IMR-90 (cell line): ENCODE measurements around the gene PEX14. TPM values are rescaled to one million over a fixed set of nuclear protein-coding genes. Genes with fewer than 3 reads are reported as not detected.

Experiments
- ATAC-seq: fragments of 200-7000 bp; cut with Tn5 transposase; 2 replicates; pipeline ENCODE4 v1.9.1; 2020; ENCODE audit warnings: low read depth, mild to moderate bottlenecking, moderate library complexity
- BruUV-seq: library from RNA; stranded (reverse); fragments of 400-500 nt; replicated peaks from 2 replicates; lab custom pipeline; 2021; lab: Mats Ljungman, UMichigan
- CTCF ChIA-PET: fragments of 300-600 bp; formaldehyde crosslinking; extraction: SDS; loops from one replicate; lab custom pipeline; 2021; ENCODE audit warnings: antibody characterized with exemption; lab: Yijun Ruan, JAX
- POLR2A ChIA-PET: fragments of 300-600 bp; sonication (Branson Sonifier 250); formaldehyde crosslinking; loops from one replicate; lab custom pipeline; 2022; ENCODE audit warnings: antibody characterized with exemption; ENCODE audit not compliant: unreplicated experiment; lab: Charles Lee
- DNase-seq: peaks from one replicate; pipeline ENCODE4 v3.0.0; 2013
- H2AFZ ChIP-seq: replicated peaks from 2 replicates; pipeline ENCODE3; 2013; ENCODE audit warnings: low read length, mild to moderate bottlenecking; ENCODE audit not compliant: poor library complexity
- H2AK5ac ChIP-seq: 2 replicates; pipeline ENCODE4 v1.6.1; 2013; ENCODE audit warnings: low read depth, low read length, inconsistent platforms
- H2AK9ac ChIP-seq: replicated peaks from 2 replicates; pipeline ENCODE3; 2013; ENCODE audit warnings: mild to moderate bottlenecking, low read depth, low read length, moderate library complexity; ENCODE audit not compliant: poor library complexity
- H2BK120ac ChIP-seq: 2 replicates; pipeline ENCODE4 v1.6.1; 2013; ENCODE audit warnings: low read depth, low read length, inconsistent platforms
- H2BK15ac ChIP-seq: 3 replicates; pipeline ENCODE4 v1.6.1; 2013; ENCODE audit warnings: low read depth, low read length, inconsistent platforms
- H2BK20ac ChIP-seq: 2 replicates; pipeline ENCODE4 v1.6.1; 2013; ENCODE audit warnings: low read depth, mild to moderate bottlenecking, inconsistent platforms, low read length, moderate library complexity
- H2BK5ac ChIP-seq: 2 replicates; pipeline ENCODE4 v1.6.1; 2013; ENCODE audit warnings: mild to moderate bottlenecking, low read depth, low read length, inconsistent platforms; ENCODE audit not compliant: poor library complexity, severe bottlenecking
- H3K14ac ChIP-seq: replicated peaks from 2 replicates; pipeline ENCODE4 v1.6.1; 2013; ENCODE audit warnings: low read depth, low read length, inconsistent platforms
- H3K18ac ChIP-seq: 2 replicates; pipeline ENCODE4 v1.6.1; 2013; ENCODE audit warnings: low read depth, low read length, control low read depth
- H3K23ac ChIP-seq: 2 replicates; pipeline ENCODE4 v1.6.1; 2013; ENCODE audit warnings: low read depth, low read length, inconsistent platforms
- H3K27ac ChIP-seq: 2 replicates; pipeline ENCODE4 v1.5.1; 2013; ENCODE audit warnings: mild to moderate bottlenecking, control low read depth, low read length; ENCODE audit not compliant: insufficient read depth
- H3K27me3 ChIP-seq: 2 replicates; pipeline ENCODE4 v1.6.1; 2013; ENCODE audit warnings: low read length; ENCODE audit not compliant: control insufficient read depth, insufficient read depth
- H3K36me3 ChIP-seq: 2 replicates; pipeline ENCODE4 v1.6.1; 2013; ENCODE audit warnings: low read length, mixed read lengths; ENCODE audit not compliant: control insufficient read depth, insufficient read depth
- H3K4ac ChIP-seq: 2 replicates; pipeline ENCODE4 v1.6.1; 2013; ENCODE audit warnings: low read depth, low read length, inconsistent platforms
- H3K4me1 ChIP-seq: 2 replicates; pipeline ENCODE4 v1.6.1; 2013; ENCODE audit warnings: low read length, mixed read lengths; ENCODE audit not compliant: control insufficient read depth, insufficient read depth
- H3K4me2 ChIP-seq: 2 replicates; pipeline ENCODE4 v1.6.1; 2013; ENCODE audit warnings: low read depth, mild to moderate bottlenecking, control low read depth, low read length, moderate library complexity
- H3K4me3 ChIP-seq: 2 replicates; pipeline ENCODE4 v1.5.1; 2013; ENCODE audit warnings: low read depth, mild to moderate bottlenecking, control low read depth, low read length, moderate library complexity; ENCODE audit not compliant: insufficient read depth
- H3K56ac ChIP-seq: 2 replicates; pipeline ENCODE4 v1.6.1; 2013; ENCODE audit warnings: low read length, inconsistent platforms; ENCODE audit not compliant: insufficient read depth; ENCODE audit errors: extremely low read depth
- H3K79me1 ChIP-seq, 2 experiments: 2 replicates each; pipeline ENCODE4 v1.6.1; 2013; ENCODE audit warnings: low read length in 2 of 2, inconsistent platforms in 1 of 2, low read depth in 1 of 2
- H3K9ac ChIP-seq: 2 replicates; pipeline ENCODE4 v1.6.1; 2013; ENCODE audit warnings: low read depth, low read length, control low read depth
- H3K9me1 ChIP-seq: 2 replicates; pipeline ENCODE4 v1.6.1; 2013; ENCODE audit warnings: low read length, inconsistent platforms; ENCODE audit not compliant: insufficient read depth
- H3K9me3 ChIP-seq: 2 replicates; pipeline ENCODE4 v1.6.1; 2013; ENCODE audit warnings: low read length; ENCODE audit not compliant: control insufficient read depth, insufficient read depth
- H4K20me1 ChIP-seq: 2 replicates; pipeline ENCODE4 v1.6.1; 2013; ENCODE audit warnings: low read length, inconsistent platforms; ENCODE audit not compliant: insufficient read depth
- H4K5ac ChIP-seq: 2 replicates; pipeline ENCODE4 v1.6.1; 2013; ENCODE audit warnings: mild to moderate bottlenecking, low read depth, low read length, control low read depth
- H4K8ac ChIP-seq, 2 experiments: 2 replicates each; pipeline ENCODE4 v1.6.1; 2013; ENCODE audit warnings: low read depth in 2 of 2, low read length in 2 of 2, control low read depth in 1 of 2, inconsistent platforms in 1 of 2
- H4K91ac ChIP-seq: 2 replicates; pipeline ENCODE4 v1.6.1; 2013; ENCODE audit warnings: low read depth, low read length, inconsistent platforms; ENCODE audit not compliant: insufficient read depth
- BHLHE40 ChIP-seq: fragments of 150-350 bp; IDR thresholded peaks from 2 replicates; pipeline ENCODE4 v1.6.1; 2016; ENCODE audit warnings: mild to moderate bottlenecking, low read depth, low read length
- CEBPB ChIP-seq: IDR thresholded peaks from 2 replicates; pipeline ENCODE4 v1.6.1; 2012; ENCODE audit warnings: low read depth, low read length, improper control_type of control experiment
- CHD1 ChIP-seq: IDR thresholded peaks from 2 replicates; pipeline ENCODE4 v1.6.1; 2012; ENCODE audit warnings: low read depth, low read length, improper control_type of control experiment
- FOS ChIP-seq: fragments of 150-350 bp; IDR thresholded peaks from 2 replicates; pipeline ENCODE4 v1.6.1; 2016; ENCODE audit warnings: low read depth, low read length
- MAFK ChIP-seq: IDR thresholded peaks from 2 replicates; pipeline ENCODE4 v1.6.1; 2012; ENCODE audit warnings: low read depth, low read length, improper control_type of control experiment
- MAZ ChIP-seq: IDR thresholded peaks from 2 replicates; pipeline ENCODE4 v1.6.1; 2012; ENCODE audit warnings: low read depth, mild to moderate bottlenecking, low read length, improper control_type of control experiment, moderate library complexity, borderline replicate concordance
- MXI1 ChIP-seq: IDR thresholded peaks from 2 replicates; pipeline ENCODE4 v1.6.1; 2012; ENCODE audit warnings: low read depth, mild to moderate bottlenecking, low read length, moderate library complexity, borderline replicate concordance
- RAD21 ChIP-seq: IDR thresholded peaks from 2 replicates; pipeline ENCODE4 v1.6.1; 2012; ENCODE audit warnings: low read length, improper control_type of control experiment
- RCOR1 ChIP-seq: IDR thresholded peaks from 2 replicates; pipeline ENCODE4 v1.6.1; 2012; ENCODE audit warnings: mild to moderate bottlenecking, low read length, improper control_type of control experiment; ENCODE audit not compliant: insufficient replicate concordance
- RFX5 ChIP-seq: IDR thresholded peaks from 2 replicates; pipeline ENCODE4 v1.8.0; 2012; ENCODE audit warnings: low read depth, mild to moderate bottlenecking, low read length, moderate library complexity
- SMC3 ChIP-seq: fragments of 150-350 bp; IDR thresholded peaks from 2 replicates; pipeline ENCODE4 v1.6.1; 2016; ENCODE audit warnings: low read depth, mild to moderate bottlenecking, antibody characterized with exemption, low read length, moderate library complexity
- WGBS, 2 experiments: methylation state at CpG; one replicate each; pipeline versions ENCODE4 v1.1.5 to v1.1.7; 2013; ENCODE audit warnings: missing lambda C conversion rate in 2 of 2; ENCODE audit not compliant: insufficient read length in 1 of 2; ENCODE audit errors: extremely low coverage in 2 of 2; 5-methylcytosine and 5-hydroxymethylcytosine counted together
- dilution Hi-C: fragments of 300-500 bp; cut with HindIII; formaldehyde crosslinking; loops from one replicate; pipeline ENCODE4 v1.14.3; 2018; ENCODE audit warnings: low sequenced_read_pairs; ENCODE audit not compliant: unreplicated experiment
- in situ Hi-C: fragments of 300-500 bp; cut with MboI; formaldehyde crosslinking; loops from 3 replicates; pipeline ENCODE4 v1.14.3; 2019; ENCODE audit warnings: low sequenced_read_pairs, inconsistent platforms, mixed read lengths
- intact Hi-C: fragments of 100-400 bp; cut with micrococcal nuclease; formaldehyde crosslinking; loops from 2 replicates; pipeline ENCODE4 v1.10.0; 2022
- polyA plus RNA-seq, 3 experiments: library from polyadenylated mRNA; depleted of rRNA; stranded (reverse); fragments of >200 nt; gene quantifications; 2 replicates each; pipeline ENCODE4 v1.2.3, GENCODE V29; 2012; ENCODE audit warnings: low replicate concordance in 1 of 3
- total RNA-seq: library from RNA; depleted of rRNA; stranded (reverse); fragments of >200 nt; gene quantifications from 2 replicates; pipeline ENCODE4 v1.2.3, GENCODE V29; 2012
- TF ChIP-seq, protein P1 (sequence below): conservative IDR thresholded peaks from 2 replicates; pipeline ENCODE4 v1.5.1; 2012; ENCODE audit warnings: mild to moderate bottlenecking, low read depth, low read length, improper control_type of control experiment
- TF ChIP-seq, protein P2 (sequence below): fragments of 150-350 bp; IDR thresholded peaks from 2 replicates; pipeline ENCODE4 v1.6.1; 2016; ENCODE audit warnings: low read depth, mild to moderate bottlenecking, low read length, moderate library complexity, borderline replicate concordance
- TF ChIP-seq, protein P3 (sequence below): fragments of 150-350 bp; IDR thresholded peaks from 2 replicates; pipeline ENCODE4 v1.6.1; 2017; ENCODE audit warnings: mild to moderate bottlenecking, antibody characterized with exemption, low read length, low read depth

Gene PEX14
- total and polyA plus RNA-seq, 2 of the 4 experiments (the other 2 are of a cell fraction), result 9.5 to 22.5 TPM

DNA sequence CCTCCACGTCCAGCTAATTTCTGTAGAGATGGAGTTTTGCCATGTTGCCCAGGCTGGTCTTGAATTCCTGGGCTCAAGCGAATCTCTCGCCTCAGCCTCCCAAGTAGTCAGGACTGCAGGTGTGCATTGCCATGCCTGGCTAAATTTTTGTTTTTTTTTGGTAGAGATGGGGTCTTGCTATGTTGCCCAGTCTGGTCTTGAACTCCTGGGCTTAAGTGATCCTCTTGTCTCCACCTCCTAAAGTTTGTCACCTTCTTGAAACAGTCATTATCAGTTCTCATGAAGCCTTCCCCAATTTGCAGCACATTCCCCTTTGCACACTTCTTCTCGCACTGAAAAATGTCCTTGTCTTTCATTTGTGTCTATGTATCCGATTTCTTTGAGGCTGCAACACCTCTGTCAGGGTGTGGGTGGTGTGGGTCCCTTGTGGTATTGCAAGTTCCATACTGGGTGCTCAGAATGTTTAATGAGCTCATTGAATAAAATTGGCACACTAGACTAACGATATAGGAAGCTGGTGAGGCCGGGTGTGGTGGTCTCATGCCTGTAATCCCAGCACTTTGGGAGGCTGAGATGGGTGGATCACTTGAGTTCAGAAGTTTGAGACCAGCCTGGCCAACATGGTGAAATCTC lies 27.8 kb upstream of the PEX14 start:
- Histone ChIP-seq H3K14ac (no peak overlapping the region), H2AFZ (no peak overlapping the region), H4K20me1 (no peaks in the 10 kb centered on the region), H2AK9ac (no peak overlapping the region), H3K9me1 (0 out of 2 replicates have a peak, but pooled peaks cover 3% of the 10 kb centered on the region), H3K79me1 (no peaks in the 10 kb centered on the region), H3K18ac (no peak overlapping the region), H3K4me2 (no peak overlapping the region), H4K91ac (no peak overlapping the region), H2BK20ac (no peak overlapping the region), H2BK5ac (no peak overlapping the region), H2BK120ac (no peak overlapping the region), H2AK5ac (no peak overlapping the region), H3K36me3 (peaks cover 7% of the 10 kb centered on the region; the same call in 1 of the 2 replicates), H3K9me3 (no peaks in the 10 kb centered on the region), H4K5ac (no peak overlapping the region), H4K8ac (no peak overlapping the region), H3K27me3 (no peaks in the 10 kb centered on the region), H3K4ac (no peak overlapping the region), H3K4me3 (no peak overlapping the region), H3K56ac (no peak overlapping the region), H3K4me1 (peaks cover 2% of the 10 kb centered on the region; the same call in 1 of the 2 replicates), H2BK15ac (no peak overlapping the region), H3K23ac (no peak overlapping the region), H3K27ac (no peak overlapping the region), H3K9ac (no peak overlapping the region)
- POLR2A ChIA-PET, result no interaction called here
- TF ChIP-seq FOS (no peak), CHD1 (no peak), MXI1 (no peak), RAD21 (no peak), SMC3 (no peak), RCOR1 (no peak), CEBPB (no peak), MAFK (no peak), BHLHE40 (no peak), MAZ (no peak), RFX5 (no peak)
- TF ChIP-seq, protein P1, sequence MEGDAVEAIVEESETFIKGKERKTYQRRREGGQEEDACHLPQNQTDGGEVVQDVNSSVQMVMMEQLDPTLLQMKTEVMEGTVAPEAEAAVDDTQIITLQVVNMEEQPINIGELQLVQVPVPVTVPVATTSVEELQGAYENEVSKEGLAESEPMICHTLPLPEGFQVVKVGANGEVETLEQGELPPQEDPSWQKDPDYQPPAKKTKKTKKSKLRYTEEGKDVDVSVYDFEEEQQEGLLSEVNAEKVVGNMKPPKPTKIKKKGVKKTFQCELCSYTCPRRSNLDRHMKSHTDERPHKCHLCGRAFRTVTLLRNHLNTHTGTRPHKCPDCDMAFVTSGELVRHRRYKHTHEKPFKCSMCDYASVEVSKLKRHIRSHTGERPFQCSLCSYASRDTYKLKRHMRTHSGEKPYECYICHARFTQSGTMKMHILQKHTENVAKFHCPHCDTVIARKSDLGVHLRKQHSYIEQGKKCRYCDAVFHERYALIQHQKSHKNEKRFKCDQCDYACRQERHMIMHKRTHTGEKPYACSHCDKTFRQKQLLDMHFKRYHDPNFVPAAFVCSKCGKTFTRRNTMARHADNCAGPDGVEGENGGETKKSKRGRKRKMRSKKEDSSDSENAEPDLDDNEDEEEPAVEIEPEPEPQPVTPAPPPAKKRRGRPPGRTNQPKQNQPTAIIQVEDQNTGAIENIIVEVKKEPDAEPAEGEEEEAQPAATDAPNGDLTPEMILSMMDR, result no peak
- TF ChIP-seq, protein P2, sequence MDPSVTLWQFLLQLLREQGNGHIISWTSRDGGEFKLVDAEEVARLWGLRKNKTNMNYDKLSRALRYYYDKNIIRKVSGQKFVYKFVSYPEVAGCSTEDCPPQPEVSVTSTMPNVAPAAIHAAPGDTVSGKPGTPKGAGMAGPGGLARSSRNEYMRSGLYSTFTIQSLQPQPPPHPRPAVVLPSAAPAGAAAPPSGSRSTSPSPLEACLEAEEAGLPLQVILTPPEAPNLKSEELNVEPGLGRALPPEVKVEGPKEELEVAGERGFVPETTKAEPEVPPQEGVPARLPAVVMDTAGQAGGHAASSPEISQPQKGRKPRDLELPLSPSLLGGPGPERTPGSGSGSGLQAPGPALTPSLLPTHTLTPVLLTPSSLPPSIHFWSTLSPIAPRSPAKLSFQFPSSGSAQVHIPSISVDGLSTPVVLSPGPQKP, result no peak
- TF ChIP-seq, protein P3, sequence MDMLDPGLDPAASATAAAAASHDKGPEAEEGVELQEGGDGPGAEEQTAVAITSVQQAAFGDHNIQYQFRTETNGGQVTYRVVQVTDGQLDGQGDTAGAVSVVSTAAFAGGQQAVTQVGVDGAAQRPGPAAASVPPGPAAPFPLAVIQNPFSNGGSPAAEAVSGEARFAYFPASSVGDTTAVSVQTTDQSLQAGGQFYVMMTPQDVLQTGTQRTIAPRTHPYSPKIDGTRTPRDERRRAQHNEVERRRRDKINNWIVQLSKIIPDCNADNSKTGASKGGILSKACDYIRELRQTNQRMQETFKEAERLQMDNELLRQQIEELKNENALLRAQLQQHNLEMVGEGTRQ, result no peak
- no CpG with 5 or more reads among the region's 7 CpGs for WGBS, 2 experiments
- ATAC-seq (no peak), DNase-seq (no peak)
- CTCF ChIA-PET, result interaction anchor here (0.5 to 0.7 kb wide), 2 partner anchors 478 to 621 kb away, joined by 3 read pairs; no protein-coding TSS in a partner anchor
- in situ Hi-C loops, result no loop called here
- BruUV-seq, result no TSS peak
- intact Hi-C loops, result no loop called here
- dilution Hi-C loops, result no loop called here
